GM12878 (cell line): ENCODE results near the gene UVRAG. TPM values are rescaled to one million over a fixed set of nuclear protein-coding genes. Genes with fewer than 3 reads are reported as not detected.

Experiments
- ATAC-seq: fragments of 200-7000 bp; cut with Tn5 transposase; 3 replicates; pipeline ENCODE4 v1.9.1; 2020; ENCODE audit warnings: mild to moderate bottlenecking, moderate library complexity
- BruUV-seq: library from RNA; stranded (reverse); fragments of 400-500 nt; replicated peaks from 2 replicates; lab custom pipeline; 2021; lab: Mats Ljungman, UMichigan
- CTCF ChIA-PET: fragments of 300-600 bp; sonication (Branson Sonifier 250); formaldehyde crosslinking; extraction: SDS; loops from one replicate; lab custom pipeline; 2021; ENCODE audit warnings: inconsistent platforms; lab: Yijun Ruan, JAX
- POLR2A ChIA-PET: fragments of 350-600 bp; formaldehyde crosslinking; extraction: SDS; loops from one replicate; lab custom pipeline; 2021; ENCODE audit warnings: inconsistent platforms; lab: Charles Lee
- RAD21 ChIA-PET: fragments of 300-600 bp; sonication (Branson Sonifier 250); formaldehyde crosslinking; loops from one replicate; lab custom pipeline; 2023; ENCODE audit warnings: antibody characterized with exemption; ENCODE audit not compliant: unreplicated experiment; lab: Charles Lee
- SMC1A ChIA-PET: fragments of 300-600 bp; sonication (Branson Sonifier 250); formaldehyde crosslinking; loops from one replicate; lab custom pipeline; 2023; ENCODE audit not compliant: unreplicated experiment, uncharacterized antibody; lab: Charles Lee
- DNase-seq: peaks from one replicate; pipeline ENCODE4 v3.0.0-alpha.2; 2011; ENCODE audit warnings: low read depth, low spot score
- FAIRE-seq: peaks from 3 replicates; lab custom pipeline; 2011; peaks lifted over from hg19 to GRCh38; lab: Jason Lieb, UNC
- H2AFZ ChIP-seq: 2 replicates; pipeline ENCODE4 v1.6.0; 2011; ENCODE audit warnings: low read depth, low read length, control low read depth; ENCODE audit not compliant: control insufficient read depth
- H3K27ac ChIP-seq: 2 replicates; pipeline ENCODE4 v1.5.1; 2011; ENCODE audit warnings: control low read depth; ENCODE audit not compliant: control insufficient read depth, insufficient read depth
- H3K27me3 ChIP-seq, 2 experiments: replicated peaks in 1 of 2; 2 replicates each; pipeline versions ENCODE4 v1.6.0 to v1.6.1; 2011; ENCODE audit warnings: low read length in 1 of 2; ENCODE audit not compliant: control insufficient read depth in 2 of 2, insufficient read depth in 2 of 2
- H3K36me3 ChIP-seq, 2 experiments: 2 replicates each; pipeline ENCODE4 v1.5.1; 2011; ENCODE audit warnings: low read length in 1 of 2; ENCODE audit not compliant: control insufficient read depth in 2 of 2, insufficient read depth in 2 of 2
- H3K4me1 ChIP-seq: 2 replicates; pipeline ENCODE4 v1.6.1; 2011; ENCODE audit warnings: mild to moderate bottlenecking, low read length, moderate library complexity, mixed read lengths; ENCODE audit not compliant: control insufficient read depth, insufficient read depth
- H3K4me2 ChIP-seq: 2 replicates; pipeline ENCODE4 v1.6.0; 2011; ENCODE audit warnings: control low read depth; ENCODE audit not compliant: control insufficient read depth, insufficient read depth
- H3K4me3 ChIP-seq: fragments of 200-600 bp; sonication (generic); 2 replicates; pipeline ENCODE4 v1.5.1; 2016
- H3K79me2 ChIP-seq: 2 replicates; pipeline ENCODE4 v1.6.0; 2011; ENCODE audit warnings: low read length; ENCODE audit not compliant: control insufficient read depth, insufficient read depth
- H3K9ac ChIP-seq: 2 replicates; pipeline ENCODE4 v1.8.0; 2011; ENCODE audit warnings: low read length, control low read depth, mixed read lengths; ENCODE audit not compliant: control insufficient read depth, insufficient read depth
- H3K9me3 ChIP-seq: replicated peaks from 3 replicates; pipeline ENCODE4 v1.5.1; 2011; ENCODE audit warnings: mild to moderate bottlenecking, low read length; ENCODE audit not compliant: control insufficient read depth, insufficient read depth
- H4K20me1 ChIP-seq: 2 replicates; pipeline ENCODE4 v1.6.0; 2011; ENCODE audit not compliant: control insufficient read depth, insufficient read depth
- E2F8 ChIP-seq: fragments of 450-650 bp; IDR thresholded peaks from 2 replicates; pipeline ENCODE4 v1.6.1; 2018; ENCODE audit warnings: mild to moderate bottlenecking, low read depth, moderate library complexity; ENCODE audit not compliant: partially characterized antibody
- EED ChIP-seq: sonication (generic); IDR thresholded peaks from 2 replicates; pipeline ENCODE4 v1.6.1; 2016; ENCODE audit warnings: antibody characterized with exemption, low read depth
- NR2C1 ChIP-seq: fragments of 450-650 bp; IDR thresholded peaks from 2 replicates; pipeline ENCODE4 v1.6.1; 2017; ENCODE audit warnings: antibody characterized with exemption, mild to moderate bottlenecking, moderate library complexity
- NR2C2 ChIP-seq: IDR thresholded peaks from 2 replicates; pipeline ENCODE4 v1.6.1; 2011; ENCODE audit warnings: borderline replicate concordance, low read depth; ENCODE audit not compliant: control insufficient read depth, insufficient read length
- SMC3 ChIP-seq: IDR thresholded peaks from 2 replicates; pipeline ENCODE4 v1.6.1; 2011; ENCODE audit warnings: low read length, improper control_type of control experiment, borderline replicate concordance
- SPI1 ChIP-seq: IDR thresholded peaks from 2 replicates; pipeline ENCODE4 v1.6.1; 2011; ENCODE audit warnings: low read depth, mild to moderate bottlenecking, low read length, moderate library complexity, borderline replicate concordance; ENCODE audit not compliant: insufficient read depth
- YY1 ChIP-seq: IDR thresholded peaks from 2 replicates; pipeline ENCODE4 v1.6.1; 2011; ENCODE audit warnings: low read depth, mild to moderate bottlenecking, low read length
- WGBS: methylation state at CpG from one replicate; pipeline ENCODE4 v1.1.6; 2016; ENCODE audit warnings: low lambda C conversion rate; ENCODE audit not compliant: insufficient replicate concordance, insufficient coverage; ENCODE audit errors: missing lambda C conversion rate; 5-methylcytosine and 5-hydroxymethylcytosine counted together
- in situ Hi-C: fragments of 300-500 bp; cut with MboI; formaldehyde crosslinking; loops from 9 replicates; pipeline ENCODE4 v1.14.3; 2018; ENCODE audit warnings: mixed read lengths
- intact Hi-C: fragments of 100-400 bp; cut with micrococcal nuclease; formaldehyde crosslinking; loops from one replicate; pipeline ENCODE4 v1.14.2; 2022; ENCODE audit not compliant: unreplicated experiment
- polyA plus RNA-seq, 11 experiments: library from polyadenylated mRNA; depleted of rRNA in 4 of 11; unstranded in 6 of 11; stranded (reverse) in 5 of 11; fragments of >200 nt; fragmentation: Nextera tagmentation in 4 of 11; fragmentation: Illumina TruSeq in 1 of 11; extraction: Ambion mirVana in 4 of 11; extraction: Trizol in 1 of 11; gene quantifications; 1 replicate in 1 of 11; 2 replicates in 10 of 11; pipeline versions ENCODE4 v1.2.1 to v1.2.3, GENCODE V29; 2011 to 2016; ENCODE audit warnings: inconsistent platforms in 2 of 11, missing spikeins in 2 of 11, low read depth in 1 of 11
- total RNA-seq, 4 experiments: library from RNA; depleted of rRNA in 3 of 4; stranded (reverse); fragments of >200 nt in 3 of 4; fragmentation: Illumina TruSeq in 1 of 4; extraction: Trizol in 1 of 4; gene quantifications; 2 replicates each; pipeline versions ENCODE4 v1.2.1 to v1.2.3, GENCODE V29; 2013 to 2021

UVRAG gene
- total and polyA plus RNA-seq, 10 of the 15 experiments (the other 5 are each of a cell fraction or from before 2014, with no cell fraction given), result 7.0 to 43.4 (median 37.0) TPM

- Histone ChIP-seq H3K9me3 (no peaks in the 10 kb centered on the region), H3K4me2 (no peak overlapping the region), H3K9ac (no peak overlapping the region), H3K27ac (no peak overlapping the region), H3K36me3 (no peaks in the 10 kb centered on the region), H3K4me1 (peaks cover 17% of the 10 kb centered on the region), H3K4me3 (no peak overlapping the region), H4K20me1 (no peaks in the 10 kb centered on the region), H3K79me2 (no peaks in the 10 kb centered on the region), H3K27me3 (no peaks in the 10 kb centered on the region), H2AFZ (no peak overlapping the region)
- 61% methylated on average over 3 of the region's 4 CpGs for WGBS
- ChIA-PET SMC1A (no interaction called here), POLR2A (no interaction called here), RAD21 (no interaction called here), CTCF (interaction anchor here (0.9 to 1.0 kb wide), 2 partner anchors 18 to 274 kb away, joined by 3 read pairs; no protein-coding TSS in a partner anchor)
- no peak for ATAC-seq
- in situ Hi-C loops, result no loop called here
- no peak for DNase-seq
- no peak for FAIRE-seq
- intact Hi-C loops, result no loop called here
- BruUV-seq, result no TSS peak
- TF ChIP-seq E2F8 (no peak), YY1 (no peak), EED (no peak), SPI1 (no peak), NR2C1 (no peak), SMC3 (no peak), NR2C2 (no peak)
Measured at GRCh38 chr11:76170468-76170867, 355.5 kb downstream of the UVRAG start.
